Ectodermal cell (in vitro differentiated cells): Measurements from ENCODE around the gene ERVK3-1.

Experiments used
- H3K27ac ChIP-seq: 2 replicates; pipeline ENCODE4 v1.7.0; 2013; ENCODE audit warnings: mild to moderate bottlenecking, low read depth, low read length; ENCODE audit not compliant: insufficient read depth, poor library complexity, severe bottlenecking
- H3K27me3 ChIP-seq: 2 replicates; pipeline ENCODE4 v1.7.0; 2013; ENCODE audit warnings: mild to moderate bottlenecking, low read length; ENCODE audit not compliant: insufficient read depth, control insufficient read depth, poor library complexity, severe bottlenecking
- H3K36me3 ChIP-seq: one replicate; pipeline ENCODE4 v1.7.0; 2013; ENCODE audit warnings: low read length; ENCODE audit not compliant: control insufficient read depth, insufficient read depth
- H3K4me1 ChIP-seq: one replicate; pipeline ENCODE4 v1.7.0; 2013; ENCODE audit warnings: low read length; ENCODE audit not compliant: control insufficient read depth, insufficient read depth
- H3K4me3 ChIP-seq: 2 replicates; pipeline ENCODE4 v1.7.0; 2013; ENCODE audit warnings: low read depth, low read length, control low read depth; ENCODE audit not compliant: insufficient read depth
- H3K9me3 ChIP-seq: 2 replicates; pipeline ENCODE4 v1.7.0; 2013; ENCODE audit warnings: mild to moderate bottlenecking, low read length, moderate library complexity; ENCODE audit not compliant: control insufficient read depth
- WGBS, 2 experiments: methylation state at CpG; one replicate each; pipeline ENCODE4 v1.1.7; 2013; ENCODE audit warnings: missing lambda C conversion rate in 2 of 2; 5-methylcytosine and 5-hydroxymethylcytosine counted together

The ERVK3-1 gene

GRCh38 chr19:58351990-58352755 is 47.0 kb downstream of the ERVK3-1 start:
- Histone ChIP-seq H3K27ac (no peak overlapping the region), H3K36me3 (no peaks in the 10 kb centered on the region), H3K27me3 (peaks cover 8% of the 10 kb centered on the region), H3K4me3 (no peak overlapping the region), H3K9me3 (no peaks in the 10 kb centered on the region), H3K4me1 (no peaks in the 10 kb centered on the region)
- WGBS, 2 experiments, result 87 to 90% methylated on average over 23 of the region's 23 CpGs

DNA sequence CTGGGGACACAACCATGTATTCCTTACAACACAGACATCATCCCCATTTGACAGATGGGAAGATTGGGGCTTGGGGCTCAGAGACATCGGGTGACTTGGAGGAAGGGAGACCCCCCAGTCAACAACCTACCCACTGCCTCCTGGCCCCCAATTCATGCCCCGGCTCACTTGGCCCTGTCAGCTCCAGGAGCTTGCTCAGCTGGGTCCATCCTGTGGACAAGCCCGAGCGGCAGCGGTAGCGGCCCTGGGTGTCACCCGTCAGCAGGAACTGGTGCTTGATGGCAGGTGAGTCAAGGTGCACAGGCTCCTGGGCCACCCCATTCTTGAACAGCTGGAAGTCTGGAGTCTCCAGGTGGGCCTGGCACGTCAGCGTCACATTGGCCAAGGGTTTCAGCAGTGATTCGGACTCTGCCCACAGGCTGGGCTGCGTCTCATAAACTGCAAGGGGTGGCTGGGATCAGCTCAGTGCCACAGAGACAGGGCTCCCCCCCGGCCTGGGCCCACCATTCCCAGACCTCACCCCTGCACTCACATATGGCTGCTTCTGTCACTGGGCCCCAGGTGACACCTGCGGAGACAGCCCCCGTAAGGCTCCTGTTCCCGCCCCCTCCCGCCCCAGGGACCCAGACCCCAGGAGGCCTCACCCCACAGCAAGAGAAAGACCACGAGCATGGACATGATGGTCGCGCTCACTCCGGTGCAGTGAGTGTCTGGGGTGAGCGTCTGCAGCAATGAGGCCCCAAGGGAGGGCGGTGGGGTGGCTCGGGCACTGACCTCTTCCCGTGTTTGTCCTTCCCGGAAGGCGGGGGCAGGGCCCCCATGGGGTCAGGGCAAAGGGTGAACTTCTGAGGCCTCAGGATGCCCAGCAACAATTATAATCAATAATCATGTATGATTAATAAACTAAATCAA is 47.8 kb downstream of the ERVK3-1 start, which contains the start of gene A1BG:
TSS of gene A1BG (minus strand) at position 733 of the 912 bp plus-strand sequence. CDS start at position 678, 55 bp downstream.
- no peaks in the 10 kb centered on the region for H3K9me3 ChIP-seq
- H3K27me3 ChIP-seq, result peaks cover 5% of the 10 kb centered on the region
- H3K36me3 ChIP-seq, result no peaks in the 10 kb centered on the region
- H3K27ac ChIP-seq, result no peak within 1 kb of the TSS
- WGBS, 2 experiments, result 91 to 93% methylated on average over 26 of the region's 26 CpGs
- no peak within 1 kb of the TSS for H3K4me3 ChIP-seq
- H3K4me1 ChIP-seq, result no peaks in the 10 kb centered on the region

GRCh38 chr19:58353717-58354477 is 48.7 kb downstream of the ERVK3-1 start:
- H3K9me3 ChIP-seq, result no peaks in the 10 kb centered on the region
- H3K27ac ChIP-seq, result no peak overlapping the region
- no peaks in the 10 kb centered on the region for H3K4me1 ChIP-seq
- WGBS, 2 experiments, result 93 to 96% methylated on average over 15 of the region's 15 CpGs
- no peaks in the 10 kb centered on the region for H3K36me3 ChIP-seq
- H3K27me3 ChIP-seq, result no peaks in the 10 kb centered on the region
- H3K4me3 ChIP-seq, result no peak overlapping the region

GRCh38 chr19:58354478-58355030 is 49.4 kb downstream of the ERVK3-1 start:
- Histone ChIP-seq H3K27ac (no peak overlapping the region), H3K4me1 (no peaks in the 10 kb centered on the region), H3K36me3 (no peaks in the 10 kb centered on the region), H3K4me3 (no peak overlapping the region), H3K27me3 (no peaks in the 10 kb centered on the region), H3K9me3 (no peaks in the 10 kb centered on the region)
- WGBS, 2 experiments, result 93 to 95% methylated on average over 6 of the region's 6 CpGs

DNA sequence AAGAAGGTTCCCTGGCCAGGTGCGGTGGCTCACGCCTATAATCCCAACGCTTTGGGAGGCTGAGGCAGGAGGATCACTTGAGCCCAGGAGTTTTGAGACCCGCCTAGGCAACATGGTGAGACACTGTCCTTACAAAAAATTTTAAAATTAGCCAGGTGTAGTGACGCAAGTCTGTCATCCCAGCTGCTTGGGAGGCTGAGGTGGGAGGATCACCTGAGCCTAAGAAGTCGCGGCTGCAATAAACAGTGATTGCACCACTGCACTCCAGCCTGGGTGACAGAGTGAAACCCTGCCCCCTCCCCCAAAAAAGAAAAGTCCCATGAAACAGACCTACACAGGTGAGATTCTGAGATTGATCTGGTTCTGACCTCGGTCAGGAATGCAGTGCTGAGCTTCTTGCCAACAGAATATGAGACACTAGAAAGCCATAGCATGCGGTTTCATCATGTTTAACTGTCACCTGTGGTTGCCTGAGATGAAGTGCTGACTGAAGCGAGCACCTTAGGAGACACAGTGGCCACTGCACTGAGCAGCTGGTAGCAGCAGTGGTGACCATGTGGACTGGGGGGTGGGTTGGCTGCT is 50.1 kb downstream of the ERVK3-1 start:
- Histone ChIP-seq H3K27me3 (no peaks in the 10 kb centered on the region), H3K9me3 (no peaks in the 10 kb centered on the region), H3K36me3 (no peaks in the 10 kb centered on the region), H3K4me1 (no peaks in the 10 kb centered on the region), H3K27ac (no peak overlapping the region), H3K4me3 (no peak overlapping the region)
- 92 to 95% methylated on average over 10 of the region's 10 CpGs for WGBS, 2 experiments

GRCh38 chr19:58355908-58356765 is 51.0 kb downstream of the ERVK3-1 start:
- Histone ChIP-seq H3K4me3 (no peak overlapping the region), H3K4me1 (peaks cover 2% of the 10 kb centered on the region), H3K36me3 (no peaks in the 10 kb centered on the region), H3K27ac (no peak overlapping the region), H3K9me3 (no peaks in the 10 kb centered on the region), H3K27me3 (no peaks in the 10 kb centered on the region)
- WGBS, 2 experiments, result 96% methylated on average over 94 of the region's 94 CpGs

DNA sequence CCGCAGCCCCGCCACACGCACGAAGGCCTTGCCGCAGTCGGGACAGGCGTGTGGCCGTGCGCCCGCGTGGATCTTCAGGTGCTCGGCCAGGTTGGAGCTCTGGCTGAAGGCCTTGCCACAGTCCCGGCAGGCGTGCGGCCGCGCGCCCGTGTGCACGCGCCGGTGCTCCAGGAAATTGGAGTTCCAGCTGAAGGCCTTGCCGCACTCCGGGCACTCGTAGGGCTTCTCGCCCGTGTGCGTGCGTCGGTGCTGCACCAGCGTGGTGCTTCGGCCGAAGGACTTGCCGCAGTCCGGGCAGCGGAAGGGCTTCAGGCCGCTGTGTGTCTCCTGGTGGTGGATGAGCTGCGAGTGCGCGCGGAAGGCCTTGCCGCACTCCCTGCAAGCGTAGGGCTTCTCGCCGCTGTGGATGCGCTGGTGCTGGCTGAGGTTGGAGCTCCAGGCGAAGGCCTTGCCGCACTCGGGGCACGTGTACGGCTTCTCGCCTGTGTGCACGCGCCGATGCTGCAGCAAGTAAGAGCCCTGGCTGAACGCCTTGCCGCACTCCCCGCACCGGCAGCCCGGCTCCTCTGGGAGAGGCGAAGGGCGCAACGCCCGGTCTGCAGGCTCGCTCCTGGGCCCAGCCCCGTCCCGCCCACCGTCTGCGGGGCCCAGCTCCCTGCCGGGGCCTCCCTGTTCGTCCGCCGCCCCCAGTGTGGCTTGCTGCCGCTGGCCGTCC is 51.7 kb downstream of the ERVK3-1 start:
- H3K4me3 ChIP-seq, result no peak overlapping the region
- H3K4me1 ChIP-seq, result peaks cover 6% of the 10 kb centered on the region
- WGBS, 2 experiments, result 94 to 95% methylated on average over 75 of the region's 75 CpGs
- H3K9me3 ChIP-seq, result no peaks in the 10 kb centered on the region
- H3K27me3 ChIP-seq, result no peaks in the 10 kb centered on the region
- no peak overlapping the region for H3K27ac ChIP-seq
- H3K36me3 ChIP-seq, result no peaks in the 10 kb centered on the region

GRCh38 chr19:58357481-58358145 is 52.4 kb downstream of the ERVK3-1 start:
- WGBS, 2 experiments, result 74 to 77% methylated on average over 19 of the region's 19 CpGs
- peaks cover 6% of the 10 kb centered on the region for H3K4me1 ChIP-seq

More at GRCh38 chr19:58357481-58358145, 52.4 kb downstream of the ERVK3-1 start:
- Histone ChIP-seq H3K36me3 (no peaks in the 10 kb centered on the region), H3K27ac (no peak overlapping the region), H3K9me3 (no peaks in the 10 kb centered on the region), H3K4me3 (no peak overlapping the region), H3K27me3 (no peaks in the 10 kb centered on the region)
